ENCODE data around the gene VPS29.
"Not testable (repeated sequence)": the region's sequence is repeated elsewhere in the genome, so short reads cannot be mapped to it uniquely, and the experiment has no call there.

VPS29 gene

DNA sequence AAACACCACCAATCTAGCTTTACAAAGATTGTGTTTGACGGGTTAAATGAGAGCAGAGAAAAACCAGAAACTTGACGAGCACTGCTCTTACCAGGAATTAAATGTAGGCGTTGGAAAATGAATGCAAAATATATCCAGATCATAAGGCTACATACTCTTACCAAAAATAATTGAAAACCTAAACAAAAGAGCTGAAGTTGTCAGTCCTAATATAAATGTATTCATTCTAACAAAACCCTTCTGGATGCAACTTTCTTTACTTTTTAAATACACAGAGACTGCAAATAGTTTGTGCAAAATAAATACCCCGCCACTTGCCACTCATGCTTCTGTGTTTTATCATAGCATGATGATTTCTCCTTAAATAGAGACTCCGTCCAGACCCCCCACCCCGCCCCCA is 32.9 kb upstream of the VPS29 start:
- Mint-ChIP-seq H3K4me3 (no peak overlapping the region), H3K4me1 (peaks cover 69% of the 10 kb centered on the region), H3K9me3 (no peaks in the 10 kb centered on the region), H3K27me3 (no peaks in the 10 kb centered on the region), H3K27ac (peak overlapping the region in 1 of 2 donors; percentile 19)
- ATAC-seq (no peak), DNase-seq (no peak)

DNA sequence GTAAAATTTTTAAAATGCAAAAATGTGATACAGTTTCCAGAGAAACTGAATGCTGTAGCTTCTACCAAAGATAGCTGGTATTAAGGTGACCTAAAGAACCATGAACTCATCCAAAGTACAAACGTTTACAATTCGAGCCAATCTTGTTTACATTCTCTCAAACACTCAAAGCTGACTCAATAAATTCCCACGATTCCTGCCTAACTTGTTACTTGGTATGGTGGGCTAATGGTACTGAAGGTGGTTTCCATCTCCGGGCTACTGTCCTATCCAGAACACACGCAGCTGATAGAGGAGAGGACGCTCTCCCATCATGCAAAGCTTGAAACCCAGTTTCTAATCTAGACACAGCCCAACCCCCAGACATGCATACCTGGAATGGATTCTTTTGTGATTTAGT is 31.7 kb upstream of the VPS29 start:
- Mint-ChIP-seq H3K27ac (no peak overlapping the region), H3K27me3 (no peaks in the 10 kb centered on the region), H3K4me3 (no peak overlapping the region), H3K9me3 (no peaks in the 10 kb centered on the region), H3K4me1 (peaks cover 73% of the 10 kb centered on the region)
- DNase-seq (no peak), ATAC-seq (no peak)

DNA sequence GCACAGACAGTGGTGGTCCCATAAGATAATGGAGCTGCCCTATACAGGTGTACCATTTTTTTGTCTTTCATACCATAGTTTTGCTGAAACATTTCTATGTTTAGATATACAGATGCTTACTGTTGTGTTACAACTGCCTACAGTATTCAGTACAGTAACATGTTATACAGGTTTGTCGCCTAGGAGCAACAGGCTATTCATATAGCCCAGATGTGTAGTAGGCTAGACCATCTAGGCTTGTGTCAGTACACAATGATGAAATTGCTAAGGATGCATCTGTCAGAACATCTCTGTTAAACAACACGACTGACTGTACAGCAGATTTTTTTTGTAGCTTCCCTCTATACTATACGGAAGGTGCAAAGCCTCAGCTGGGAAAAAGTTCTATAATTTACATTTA is 30.7 kb upstream of the VPS29 start:
- no peak for ATAC-seq
- no peak for DNase-seq
- Mint-ChIP-seq H3K27ac (no peak overlapping the region), H3K27me3 (no peaks in the 10 kb centered on the region), H3K9me3 (no peaks in the 10 kb centered on the region), H3K4me1 (peaks cover 70% of the 10 kb centered on the region), H3K4me3 (no peak overlapping the region)

DNA sequence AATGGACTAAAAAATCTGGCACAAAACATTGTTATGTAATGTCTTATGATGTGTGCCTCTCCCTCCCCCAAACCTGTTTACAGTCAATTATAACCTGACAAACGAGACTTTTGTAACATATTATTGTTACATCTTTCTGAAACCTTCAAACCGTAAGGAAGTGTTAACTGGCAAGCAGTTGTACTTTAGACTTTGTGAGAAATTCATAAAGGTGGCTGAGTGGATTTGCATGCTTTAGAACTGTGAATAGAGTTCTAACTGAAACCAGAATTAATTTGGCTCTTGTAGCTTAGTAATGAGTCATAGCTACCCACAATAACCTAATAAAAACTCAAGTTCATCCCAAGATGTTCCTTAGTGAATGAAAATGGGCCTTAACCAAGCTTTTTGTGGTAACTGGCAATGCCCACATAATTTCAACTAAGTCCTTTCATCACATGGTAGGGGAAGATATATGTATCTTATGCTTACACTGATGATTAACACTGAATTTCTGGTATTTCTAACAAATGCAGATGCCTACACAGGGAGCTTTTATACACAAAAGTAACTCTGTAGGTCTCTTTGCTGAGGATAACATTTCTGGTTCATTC is 29.9 kb upstream of the VPS29 start:
- Mint-ChIP-seq H3K4me3 (peak overlapping the region; percentile 10 to 32), H3K9me3 (no peaks in the 10 kb centered on the region), H3K27ac (peak overlapping the region; percentile 25 to 61), H3K4me1 (peaks cover 62% of the 10 kb centered on the region), H3K27me3 (no peaks in the 10 kb centered on the region)
- peak; percentile 92 for ATAC-seq
- DNase-seq, result no peak

DNA sequence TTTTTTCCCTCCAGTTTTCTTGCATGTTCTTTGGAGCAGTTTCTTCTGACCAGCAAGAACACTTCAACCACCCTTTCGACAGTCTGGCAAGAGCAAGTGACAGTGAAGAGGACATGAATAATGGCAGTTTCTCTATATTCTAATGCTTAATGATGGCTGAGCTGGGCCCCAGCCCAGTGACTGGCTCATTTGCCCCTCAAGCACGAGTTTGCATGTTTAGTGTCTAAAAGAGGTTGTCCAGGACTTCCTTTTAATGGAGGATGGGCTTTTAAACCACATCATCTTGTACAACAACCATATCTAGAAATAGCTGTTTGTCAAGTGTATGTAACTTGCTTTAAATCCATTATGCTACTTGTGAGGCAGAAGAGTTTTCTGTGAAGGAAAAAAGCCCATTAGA is 28.6 kb upstream of the VPS29 start:
- no peak for DNase-seq
- H3K27ac Mint-ChIP-seq, result no peak overlapping the region
- H3K4me1 Mint-ChIP-seq, result peaks cover 54% of the 10 kb centered on the region
- H3K4me3 Mint-ChIP-seq, result no peak overlapping the region
- H3K9me3 Mint-ChIP-seq, result no peaks in the 10 kb centered on the region
- no peak for ATAC-seq
- no peaks in the 10 kb centered on the region for H3K27me3 Mint-ChIP-seq

DNA sequence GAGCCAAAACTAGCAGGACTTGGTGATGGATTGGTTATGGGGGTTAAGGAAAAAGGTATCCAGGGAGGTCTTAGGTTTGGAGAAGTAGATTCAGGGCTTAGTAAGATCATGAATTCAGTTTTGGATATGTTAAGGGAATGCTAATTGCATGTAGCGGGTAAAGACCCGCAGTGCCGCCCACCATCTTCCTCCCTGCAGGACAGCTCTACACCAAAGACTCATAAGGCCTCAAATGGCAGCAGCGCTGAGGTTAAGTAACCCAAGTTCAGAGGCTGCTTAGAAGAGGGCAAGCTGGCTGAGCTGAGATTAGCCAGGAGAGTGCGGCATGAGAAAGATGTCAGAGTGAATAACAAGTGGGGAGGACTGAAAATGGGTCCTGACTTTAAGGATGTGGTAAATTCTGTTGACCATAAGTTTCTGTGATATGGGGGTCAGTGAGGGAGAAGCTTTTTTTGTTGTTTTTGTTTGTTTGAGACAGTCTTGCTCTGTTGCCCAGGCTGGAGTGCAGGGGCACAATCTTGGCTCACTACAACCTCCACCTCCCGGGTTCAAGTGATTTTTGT is 26.4 kb upstream of the VPS29 start:
- Mint-ChIP-seq H3K4me3 (no peak overlapping the region), H3K27me3 (no peaks in the 10 kb centered on the region), H3K9me3 (no peaks in the 10 kb centered on the region), H3K4me1 (peaks cover 38% of the 10 kb centered on the region), H3K27ac (peak overlapping the region in 1 of 2 donors; percentile 11)
- ATAC-seq, result no peak
- DNase-seq, result no peak

DNA sequence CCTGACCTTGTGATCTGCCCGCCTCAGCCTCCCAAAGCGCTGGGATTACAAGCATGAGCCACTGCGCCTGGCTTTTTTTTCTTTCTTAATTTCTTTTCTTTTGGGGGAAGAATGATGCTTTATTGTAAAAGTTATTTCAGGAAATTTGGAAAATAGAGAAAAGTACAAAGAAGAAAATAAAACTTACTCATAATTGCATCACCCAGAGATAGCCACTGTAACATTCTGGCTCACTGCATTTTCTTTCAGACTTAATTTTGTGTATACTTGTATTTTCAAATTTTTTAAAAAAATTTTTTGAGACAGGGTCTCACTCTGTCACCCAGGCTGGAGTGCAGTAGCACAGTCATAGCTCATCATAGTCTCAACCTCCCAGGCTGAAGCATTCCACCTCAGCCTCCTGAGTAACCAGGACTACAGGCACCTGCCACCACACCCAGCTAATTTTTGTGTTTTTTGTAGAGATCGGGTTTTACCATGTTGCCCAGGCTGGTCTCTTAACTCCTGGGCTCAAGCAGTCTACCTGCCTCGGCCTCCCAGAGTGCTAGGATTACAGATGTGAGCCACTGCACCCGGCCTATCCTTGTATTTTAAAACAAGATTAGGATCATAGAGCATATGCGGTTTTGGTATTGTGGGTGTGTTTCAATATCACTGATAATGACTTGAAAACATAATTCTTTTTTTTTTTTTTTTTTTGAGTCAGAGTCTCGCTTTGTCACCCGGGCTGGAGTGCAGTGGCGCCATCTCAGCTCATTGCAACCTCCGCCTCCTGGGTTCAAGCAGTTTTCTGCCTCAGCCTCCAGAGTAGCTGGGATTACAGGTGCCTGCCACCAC is 19.2 kb upstream of the VPS29 start:
- ATAC-seq, DNase-seq, H3K27me3 Mint-ChIP-seq, H3K4me1 Mint-ChIP-seq, H3K9me3 Mint-ChIP-seq, H3K4me3 Mint-ChIP-seq: not testable (repeated sequence)
- peak overlapping the region in 1 of 2 donors; percentile 19 for H3K27ac Mint-ChIP-seq

DNA sequence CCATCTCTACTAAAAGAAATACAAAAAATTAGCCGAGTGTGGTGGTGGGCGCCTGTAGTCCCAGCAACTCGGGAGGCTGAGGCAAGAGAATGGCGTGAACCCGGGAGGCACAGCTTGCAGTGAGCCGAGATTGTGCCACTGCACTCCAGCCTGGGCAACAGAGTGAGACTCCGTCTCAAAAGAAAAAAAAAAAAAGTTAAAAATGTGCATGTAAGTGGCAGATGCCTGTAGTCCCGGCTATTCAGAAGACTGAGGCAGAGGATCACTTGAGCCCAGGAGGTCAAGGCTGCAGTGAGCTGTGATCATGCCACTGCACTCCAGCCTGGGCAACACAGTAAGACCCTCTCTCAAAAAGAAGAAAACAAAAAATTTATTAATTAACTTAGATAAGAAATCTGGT is 16.1 kb upstream of the VPS29 start:
- DNase-seq, H3K27ac Mint-ChIP-seq, ATAC-seq, H3K27me3 Mint-ChIP-seq, H3K9me3 Mint-ChIP-seq, H3K4me1 Mint-ChIP-seq, H3K4me3 Mint-ChIP-seq: not testable (repeated sequence)

DNA sequence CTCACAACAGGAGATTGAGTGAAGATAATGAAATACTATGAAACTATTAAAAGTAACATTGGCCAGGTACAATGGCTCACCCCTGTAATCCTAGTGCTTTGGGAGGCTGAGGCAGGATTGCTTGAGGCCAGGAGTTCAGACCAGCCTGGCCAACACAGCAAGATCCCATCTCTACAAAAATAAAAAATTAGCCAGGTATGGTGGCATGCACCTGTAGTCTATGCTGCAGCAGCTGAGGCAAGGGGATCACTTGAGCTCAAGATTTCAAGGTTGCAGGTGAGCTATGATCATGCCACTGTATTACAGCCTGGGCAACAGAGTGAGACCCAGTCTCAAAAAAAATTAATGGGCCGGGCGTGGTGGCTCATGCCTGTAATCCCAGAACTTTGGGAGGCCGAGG is 15.1 kb upstream of the VPS29 start:
- DNase-seq, result no peak
- Mint-ChIP-seq H3K27me3 (no peaks in the 10 kb centered on the region), H3K9me3 (no peaks in the 10 kb centered on the region)

DNA sequence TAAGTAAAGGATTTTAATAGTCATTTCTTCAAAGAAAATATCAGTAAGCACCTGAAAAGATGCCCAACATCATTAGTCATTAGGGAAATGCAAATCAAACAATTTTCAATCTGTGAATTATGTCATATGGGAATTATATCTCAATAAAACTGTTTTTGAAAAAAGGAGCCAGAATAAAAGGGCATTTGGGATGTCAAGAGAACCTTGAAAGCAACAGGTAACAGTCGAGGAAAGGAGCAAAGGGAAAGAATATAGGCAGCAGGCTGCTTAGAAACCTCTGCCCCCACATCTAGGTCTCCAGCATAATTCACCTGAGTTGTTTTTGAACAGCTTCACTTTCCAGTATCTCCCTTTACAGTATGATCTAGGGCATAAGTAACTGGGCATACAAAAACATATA is 12.5 kb upstream of the VPS29 start:
- DNase-seq, result no peak
- Mint-ChIP-seq H3K27me3 (no peaks in the 10 kb centered on the region), H3K4me3 (no peak overlapping the region), H3K4me1 (no peaks in the 10 kb centered on the region), H3K27ac (no peak overlapping the region), H3K9me3 (no peaks in the 10 kb centered on the region)
- no peak for ATAC-seq

More for the DNA sequence above, 15.1 kb upstream of the VPS29 start:
- H3K27ac Mint-ChIP-seq, result no peak overlapping the region
- no peaks in the 10 kb centered on the region for H3K4me1 Mint-ChIP-seq
- ATAC-seq, result no peak
- no peak overlapping the region for H3K4me3 Mint-ChIP-seq

DNA sequence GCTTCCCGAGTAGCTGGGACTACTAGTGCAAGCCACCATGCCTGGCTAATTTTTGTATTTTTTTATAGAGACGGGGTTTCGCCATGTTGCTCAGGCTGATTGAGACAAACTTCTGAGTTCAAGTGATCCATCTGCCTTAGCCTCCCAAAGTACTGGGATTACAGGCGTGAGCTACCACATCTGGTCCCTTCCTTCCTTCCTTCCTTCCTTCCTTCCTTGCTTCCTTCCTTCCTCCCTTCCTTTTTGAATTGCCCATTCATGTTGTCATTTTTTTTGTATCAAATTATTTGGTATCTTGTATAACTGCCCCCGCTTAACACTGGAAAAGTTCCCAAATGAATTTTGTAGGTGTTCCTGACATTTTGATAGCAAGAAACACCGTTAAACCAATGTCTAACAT is 11.9 kb upstream of the VPS29 start:
- no peak overlapping the region for H3K27ac Mint-ChIP-seq
- DNase-seq (no peak), ATAC-seq (no peak)
- H3K4me3 Mint-ChIP-seq, result no peak overlapping the region
- H3K27me3 Mint-ChIP-seq, result no peaks in the 10 kb centered on the region
- H3K9me3 Mint-ChIP-seq, result no peaks in the 10 kb centered on the region
- no peaks in the 10 kb centered on the region for H3K4me1 Mint-ChIP-seq

DNA sequence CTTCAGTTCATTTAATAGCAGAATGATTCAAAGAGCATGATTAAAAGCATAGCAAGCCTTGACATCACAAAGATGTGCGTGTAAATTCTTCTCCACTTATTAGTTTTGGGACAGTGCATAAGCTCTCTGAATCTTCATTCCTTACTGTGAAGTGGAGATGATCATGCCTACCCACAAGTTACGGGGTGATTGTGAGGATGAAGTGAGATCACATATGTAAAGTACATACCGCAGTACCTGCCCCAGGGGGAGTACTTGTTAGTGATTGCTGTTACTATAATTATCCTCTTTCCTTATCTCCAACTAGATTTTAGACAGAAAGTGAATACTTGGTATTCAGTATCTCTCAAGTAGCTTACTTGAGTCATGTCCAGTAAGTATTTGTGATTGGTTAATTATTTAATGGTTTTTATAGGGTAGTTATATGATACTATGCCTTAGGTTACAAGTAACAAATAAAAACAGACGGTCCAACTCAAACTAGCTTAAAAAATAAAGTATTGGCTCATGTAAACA is 6.2 kb upstream of the VPS29 start:
- ATAC-seq (no peak), DNase-seq (no peak)
- Mint-ChIP-seq H3K9me3 (no peaks in the 10 kb centered on the region), H3K4me1 (no peaks in the 10 kb centered on the region), H3K4me3 (no peak overlapping the region), H3K27ac (no peak overlapping the region), H3K27me3 (no peaks in the 10 kb centered on the region)

DNA sequence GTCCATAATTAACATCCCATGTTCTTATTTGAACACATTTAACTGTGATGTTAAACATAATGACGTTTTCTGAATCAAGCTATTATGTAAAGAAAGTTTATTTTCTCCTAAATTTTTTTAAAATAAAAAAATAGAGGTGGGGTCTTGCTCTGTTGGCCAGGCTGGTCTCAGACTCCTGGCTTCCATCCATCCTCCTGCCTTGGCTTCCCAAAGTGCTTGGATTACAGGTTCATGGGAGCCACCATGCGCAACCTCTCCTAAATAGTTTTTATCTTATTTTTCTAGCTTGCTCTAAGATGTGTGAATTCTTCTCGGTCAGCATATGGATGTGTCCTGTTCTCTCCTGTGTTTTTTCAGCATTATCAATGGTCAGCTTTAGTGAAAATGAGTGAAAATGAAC is 3.4 kb upstream of the VPS29 start:
- no peaks in the 10 kb centered on the region for H3K9me3 Mint-ChIP-seq
- ATAC-seq (no peak), DNase-seq (no peak)
- no peak overlapping the region for H3K4me3 Mint-ChIP-seq
- H3K27ac Mint-ChIP-seq, result no peak overlapping the region
- peaks cover 16% of the 10 kb centered on the region for H3K4me1 Mint-ChIP-seq
- no peaks in the 10 kb centered on the region for H3K27me3 Mint-ChIP-seq

DNA sequence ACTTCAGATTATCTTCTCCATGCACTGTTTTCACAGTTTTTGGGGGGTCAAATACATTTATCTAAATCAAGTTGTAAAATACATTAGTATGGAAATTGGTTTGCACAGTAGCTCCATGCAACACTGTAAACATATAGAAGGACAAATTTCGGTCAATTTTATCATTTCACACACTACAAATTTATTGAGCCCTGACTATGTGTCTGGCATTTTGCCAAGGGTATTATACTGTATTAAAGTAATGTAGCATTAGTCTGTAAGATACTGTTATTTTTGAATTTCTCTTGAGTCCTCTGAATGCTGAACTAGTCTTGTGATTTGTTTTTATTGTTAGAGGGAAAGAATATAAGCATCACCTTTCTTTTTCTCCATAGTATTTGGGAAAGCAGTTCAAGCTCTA is 1.5 kb upstream of the VPS29 start:
- no peaks in the 10 kb centered on the region for H3K9me3 Mint-ChIP-seq

DNA sequence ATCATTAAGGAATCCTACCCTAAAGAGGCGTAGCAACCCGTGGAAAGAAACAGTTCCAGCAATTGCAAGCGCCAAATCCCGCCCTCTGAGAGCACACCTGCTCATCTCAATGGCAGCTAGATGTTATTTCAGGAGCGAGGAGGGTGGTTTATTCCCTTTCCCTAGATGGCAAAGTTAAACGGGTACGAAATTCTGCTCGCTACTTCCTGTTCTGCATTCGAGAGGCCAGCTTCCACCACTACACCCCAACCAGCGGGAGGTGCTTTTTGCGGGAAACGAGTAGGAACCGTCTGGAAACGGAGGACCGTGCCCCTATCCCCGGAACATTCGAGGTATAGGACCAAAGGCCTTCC is 536 bp downstream of the VPS29 start:
- no peak for ATAC-seq
- no peaks in the 10 kb centered on the region for H3K27me3 Mint-ChIP-seq
- peak overlapping the region; percentile 91 to 98 for H3K4me3 Mint-ChIP-seq
- peaks cover 32% of the 10 kb centered on the region for H3K4me1 Mint-ChIP-seq
- no peaks in the 10 kb centered on the region for H3K9me3 Mint-ChIP-seq
- peak overlapping the region; percentile 98 to 99 for H3K27ac Mint-ChIP-seq
- DNase-seq, result no peak

More for the DNA sequence above, 1.5 kb upstream of the VPS29 start:
- ATAC-seq, result no peak
- Mint-ChIP-seq H3K27me3 (no peaks in the 10 kb centered on the region), H3K4me3 (peak overlapping the region in 1 of 2 donors; percentile 26), H3K4me1 (peaks cover 32% of the 10 kb centered on the region), H3K27ac (peak overlapping the region in 1 of 2 donors; percentile 98)
- DNase-seq, result no peak

DNA sequence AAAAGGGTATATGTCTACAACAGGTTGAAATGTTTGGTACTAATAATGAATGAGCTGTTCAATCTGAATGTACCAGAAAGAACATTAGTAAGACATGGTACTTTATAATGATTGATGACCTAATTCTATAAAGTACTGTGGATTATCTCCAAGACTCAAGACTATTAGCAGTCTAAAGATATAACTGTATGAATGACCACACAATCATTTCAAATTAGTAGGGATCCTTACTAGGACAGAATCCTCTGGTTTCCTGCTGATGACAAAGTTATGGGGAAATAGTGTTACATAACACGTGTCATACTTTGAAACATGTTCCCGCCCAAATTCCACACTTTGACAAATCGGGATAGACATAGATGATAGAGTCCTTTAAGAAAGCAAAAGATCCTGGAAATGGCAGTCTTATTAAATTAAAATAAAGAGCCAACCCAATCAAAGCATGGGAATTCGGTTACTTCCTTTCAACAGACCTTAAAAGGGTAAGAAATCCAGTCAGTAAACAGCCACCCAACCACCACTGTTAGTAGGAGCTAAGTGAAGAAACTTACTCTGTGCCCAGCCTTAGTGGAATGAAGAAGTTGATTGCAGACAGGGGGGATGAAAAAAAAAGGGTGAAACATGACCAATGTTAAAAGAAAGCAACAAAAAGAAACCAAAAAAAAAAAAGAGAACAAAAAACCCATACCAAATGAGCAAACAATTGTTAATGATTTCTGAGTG is 2.8 kb downstream of the VPS29 start:
- Mint-ChIP-seq H3K27ac (peak overlapping the region; percentile 90 to 97), H3K4me1 (peaks cover 32% of the 10 kb centered on the region), H3K9me3 (no peaks in the 10 kb centered on the region), H3K4me3 (peak overlapping the region; percentile 71 to 81), H3K27me3 (no peaks in the 10 kb centered on the region)
- no peak for ATAC-seq
- no peak for DNase-seq
